SK-N-SH (cell line): ENCODE measurements around the gene PLEKHG3.

Experiments used
- EP300 ChIP-seq, 2 experiments: IDR thresholded peaks; 2 replicates each; pipeline versions ENCODE4 v1.4.0 to v1.6.1; 2012; ENCODE audit warnings: borderline replicate concordance in 1 of 2, low read depth in 1 of 2, low read length in 1 of 2
- GATA2 ChIP-seq: sonication (generic); formaldehyde crosslinking; IDR thresholded peaks from 2 replicates; pipeline ENCODE4 v1.5.0; 2020; ENCODE audit warnings: mild to moderate bottlenecking, missing genetic modification reagents
- MEF2A ChIP-seq: IDR thresholded peaks from 2 replicates; pipeline ENCODE4 v1.4.0; 2012; ENCODE audit warnings: low read depth, borderline replicate concordance
- NRF1 ChIP-seq: IDR thresholded peaks from 2 replicates; pipeline ENCODE4 v1.6.1; 2012; ENCODE audit warnings: low read depth, mild to moderate bottlenecking, low read length
- RFX5 ChIP-seq: IDR thresholded peaks from 2 replicates; pipeline ENCODE4 v1.6.1; 2012; ENCODE audit warnings: mild to moderate bottlenecking, improper control_type of control experiment, low read length
- TCF12 ChIP-seq: IDR thresholded peaks from 2 replicates; pipeline ENCODE4 v1.4.0; 2012
- TEAD4 ChIP-seq: IDR thresholded peaks from 2 replicates; pipeline ENCODE4 v1.4.0; 2012; ENCODE audit warnings: mild to moderate bottlenecking, borderline replicate concordance; ENCODE audit not compliant: insufficient read depth
- TF ChIP-seq, protein P1 (sequence below): IDR thresholded peaks from 2 replicates; pipeline ENCODE4; 2012
- TF ChIP-seq, protein P2 (sequence below): fragments of 200-600 bp; sonication (generic); IDR thresholded peaks from 2 replicates; pipeline ENCODE4 v1.6.1; 2017; ENCODE audit warnings: antibody characterized with exemption, mild to moderate bottlenecking, moderate library complexity
- TF ChIP-seq, protein P3 (sequence below): IDR thresholded peaks from 2 replicates; pipeline ENCODE4 v1.4.0; 2012; ENCODE audit warnings: low read depth, borderline replicate concordance
- TF ChIP-seq, protein P4 (sequence below): IDR thresholded peaks from 2 replicates; pipeline ENCODE4 v1.6.1; 2012; ENCODE audit warnings: mild to moderate bottlenecking, low read depth, low read length, moderate library complexity

DNA sequence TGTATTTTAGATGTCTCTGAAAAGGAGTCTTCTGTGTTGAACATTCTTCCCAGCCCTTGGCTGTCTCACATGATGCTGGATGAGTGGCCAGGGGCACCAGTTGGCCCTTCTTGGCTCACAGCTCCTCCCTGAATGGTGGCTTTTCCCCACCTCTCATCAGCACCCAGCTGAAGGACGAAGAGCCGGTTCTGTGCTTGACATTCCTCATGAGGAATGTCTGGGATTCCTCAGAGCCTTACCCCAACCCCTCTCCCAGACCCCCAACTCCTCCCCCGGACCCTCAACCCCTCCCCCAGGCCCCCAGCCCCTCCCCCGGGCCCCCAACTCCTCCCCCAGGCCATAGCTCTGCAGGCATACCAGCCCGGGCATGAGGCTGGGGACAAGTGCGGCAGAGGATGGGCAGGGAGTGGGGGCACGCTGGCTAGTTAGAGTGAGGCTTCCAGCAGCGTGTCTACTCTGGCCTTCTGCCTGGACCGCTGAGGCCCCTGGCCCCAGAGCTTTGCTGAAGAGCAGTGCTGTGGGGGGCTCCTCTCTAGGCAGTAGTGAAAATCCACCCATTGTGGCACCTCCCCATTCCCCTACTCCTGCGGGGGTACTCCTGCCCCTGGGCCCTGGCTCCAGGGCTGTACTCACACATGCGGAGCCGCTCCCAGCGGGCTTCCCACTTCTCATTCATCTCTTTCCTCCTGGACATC is 64.3 kb downstream of the PLEKHG3 start:
- TF ChIP-seq MEF2A (no peak), NRF1 (no peak), GATA2 (CRISPR knock-in tag) (no peak), RFX5 (no peak), TEAD4 (no peak), EP300 (IDR thresholded peaks at IDR 0.05; ENCODE audit: borderline replicate concordance in 1 of 2, low read depth in 1 of 2, low read length in 1 of 2) (no peak), TCF12 (no peak)
- TF ChIP-seq, protein P1, sequence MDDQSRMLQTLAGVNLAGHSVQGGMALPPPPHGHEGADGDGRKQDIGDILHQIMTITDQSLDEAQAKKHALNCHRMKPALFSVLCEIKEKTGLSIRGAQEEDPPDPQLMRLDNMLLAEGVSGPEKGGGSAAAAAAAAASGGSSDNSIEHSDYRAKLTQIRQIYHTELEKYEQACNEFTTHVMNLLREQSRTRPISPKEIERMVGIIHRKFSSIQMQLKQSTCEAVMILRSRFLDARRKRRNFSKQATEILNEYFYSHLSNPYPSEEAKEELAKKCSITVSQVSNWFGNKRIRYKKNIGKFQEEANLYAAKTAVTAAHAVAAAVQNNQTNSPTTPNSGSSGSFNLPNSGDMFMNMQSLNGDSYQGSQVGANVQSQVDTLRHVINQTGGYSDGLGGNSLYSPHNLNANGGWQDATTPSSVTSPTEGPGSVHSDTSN = no peak
- TF ChIP-seq, protein P2, sequence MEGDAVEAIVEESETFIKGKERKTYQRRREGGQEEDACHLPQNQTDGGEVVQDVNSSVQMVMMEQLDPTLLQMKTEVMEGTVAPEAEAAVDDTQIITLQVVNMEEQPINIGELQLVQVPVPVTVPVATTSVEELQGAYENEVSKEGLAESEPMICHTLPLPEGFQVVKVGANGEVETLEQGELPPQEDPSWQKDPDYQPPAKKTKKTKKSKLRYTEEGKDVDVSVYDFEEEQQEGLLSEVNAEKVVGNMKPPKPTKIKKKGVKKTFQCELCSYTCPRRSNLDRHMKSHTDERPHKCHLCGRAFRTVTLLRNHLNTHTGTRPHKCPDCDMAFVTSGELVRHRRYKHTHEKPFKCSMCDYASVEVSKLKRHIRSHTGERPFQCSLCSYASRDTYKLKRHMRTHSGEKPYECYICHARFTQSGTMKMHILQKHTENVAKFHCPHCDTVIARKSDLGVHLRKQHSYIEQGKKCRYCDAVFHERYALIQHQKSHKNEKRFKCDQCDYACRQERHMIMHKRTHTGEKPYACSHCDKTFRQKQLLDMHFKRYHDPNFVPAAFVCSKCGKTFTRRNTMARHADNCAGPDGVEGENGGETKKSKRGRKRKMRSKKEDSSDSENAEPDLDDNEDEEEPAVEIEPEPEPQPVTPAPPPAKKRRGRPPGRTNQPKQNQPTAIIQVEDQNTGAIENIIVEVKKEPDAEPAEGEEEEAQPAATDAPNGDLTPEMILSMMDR = no peak
- TF ChIP-seq, protein P3, sequence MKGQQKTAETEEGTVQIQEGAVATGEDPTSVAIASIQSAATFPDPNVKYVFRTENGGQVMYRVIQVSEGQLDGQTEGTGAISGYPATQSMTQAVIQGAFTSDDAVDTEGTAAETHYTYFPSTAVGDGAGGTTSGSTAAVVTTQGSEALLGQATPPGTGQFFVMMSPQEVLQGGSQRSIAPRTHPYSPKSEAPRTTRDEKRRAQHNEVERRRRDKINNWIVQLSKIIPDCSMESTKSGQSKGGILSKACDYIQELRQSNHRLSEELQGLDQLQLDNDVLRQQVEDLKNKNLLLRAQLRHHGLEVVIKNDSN = no peak
- TF ChIP-seq, protein P4, sequence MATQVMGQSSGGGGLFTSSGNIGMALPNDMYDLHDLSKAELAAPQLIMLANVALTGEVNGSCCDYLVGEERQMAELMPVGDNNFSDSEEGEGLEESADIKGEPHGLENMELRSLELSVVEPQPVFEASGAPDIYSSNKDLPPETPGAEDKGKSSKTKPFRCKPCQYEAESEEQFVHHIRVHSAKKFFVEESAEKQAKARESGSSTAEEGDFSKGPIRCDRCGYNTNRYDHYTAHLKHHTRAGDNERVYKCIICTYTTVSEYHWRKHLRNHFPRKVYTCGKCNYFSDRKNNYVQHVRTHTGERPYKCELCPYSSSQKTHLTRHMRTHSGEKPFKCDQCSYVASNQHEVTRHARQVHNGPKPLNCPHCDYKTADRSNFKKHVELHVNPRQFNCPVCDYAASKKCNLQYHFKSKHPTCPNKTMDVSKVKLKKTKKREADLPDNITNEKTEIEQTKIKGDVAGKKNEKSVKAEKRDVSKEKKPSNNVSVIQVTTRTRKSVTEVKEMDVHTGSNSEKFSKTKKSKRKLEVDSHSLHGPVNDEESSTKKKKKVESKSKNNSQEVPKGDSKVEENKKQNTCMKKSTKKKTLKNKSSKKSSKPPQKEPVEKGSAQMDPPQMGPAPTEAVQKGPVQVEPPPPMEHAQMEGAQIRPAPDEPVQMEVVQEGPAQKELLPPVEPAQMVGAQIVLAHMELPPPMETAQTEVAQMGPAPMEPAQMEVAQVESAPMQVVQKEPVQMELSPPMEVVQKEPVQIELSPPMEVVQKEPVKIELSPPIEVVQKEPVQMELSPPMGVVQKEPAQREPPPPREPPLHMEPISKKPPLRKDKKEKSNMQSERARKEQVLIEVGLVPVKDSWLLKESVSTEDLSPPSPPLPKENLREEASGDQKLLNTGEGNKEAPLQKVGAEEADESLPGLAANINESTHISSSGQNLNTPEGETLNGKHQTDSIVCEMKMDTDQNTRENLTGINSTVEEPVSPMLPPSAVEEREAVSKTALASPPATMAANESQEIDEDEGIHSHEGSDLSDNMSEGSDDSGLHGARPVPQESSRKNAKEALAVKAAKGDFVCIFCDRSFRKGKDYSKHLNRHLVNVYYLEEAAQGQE = no peak
